ENCODE measurements around the gene HPS6. TPM values are rescaled to one million over a fixed set of nuclear protein-coding genes. Genes with fewer than 3 reads are reported as not detected.

The HPS6 gene
- total RNA-seq, 1 donor from 2014 or later = 24.1 TPM

DNA sequence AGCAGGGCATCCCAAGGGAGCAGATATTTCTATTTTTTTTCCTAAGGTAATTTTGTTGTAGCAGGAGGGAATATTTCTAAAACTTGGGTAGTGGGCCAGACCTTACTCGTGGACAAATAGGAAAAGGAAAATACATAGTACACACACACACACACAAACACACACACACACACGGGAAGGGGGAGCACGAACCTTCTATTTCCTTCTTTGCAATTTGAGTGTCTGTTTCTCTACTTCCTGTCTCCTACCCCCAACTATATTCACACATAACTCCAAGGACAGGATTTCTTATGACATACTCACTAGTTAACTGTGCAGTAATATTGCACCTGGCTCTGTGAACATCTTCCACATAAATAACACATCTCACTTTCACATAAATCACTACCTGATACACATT, 50.6 kb downstream of the HPS6 start:
- intact Hi-C loops (cut with micrococcal nuclease) = loop anchor here (1.0 to 5.0 kb wide), 6 partner anchors 37 to 467 kb away; partner anchors contain the start of genes ARMH3, HPS6, NOLC1 and SUFU

- intact Hi-C loops (cut with micrococcal nuclease) = loop anchor here (5.0 kb wide), 1 partner anchor 466 kb away; no protein-coding TSS in a partner anchor
Observed at GRCh38 chr10:102116656-102117055, 51.5 kb downstream of the HPS6 start.

Other genes with a start within 250 kb of the HPS6 start
- gene OGA, start 246.9 kb upstream of the HPS6 start, total RNA-seq = 151 TPM in 2 replicates
- 2.8 and 3.4 TPM in 2 replicates for gene KCNIP2, start 221.5 kb upstream of the HPS6 start, total RNA-seq
- 27.8 and 28.0 TPM in 2 replicates for gene ARMH3, start 9.2 kb upstream of the HPS6 start, total RNA-seq
- gene LDB1, start 55.0 kb downstream of the HPS6 start, total RNA-seq = 86.4 and 88.7 TPM in 2 replicates
- gene PPRC1, start 67.7 kb downstream of the HPS6 start, total RNA-seq = 61.4 and 68.0 TPM in 2 replicates
- gene NOLC1, start 87.0 kb downstream of the HPS6 start, total RNA-seq = 100 and 109 TPM in 2 replicates
- gene ELOVL3, start 160.9 kb downstream of the HPS6 start, total RNA-seq = not detected in 2 replicates
- gene PITX3, start 176.2 kb downstream of the HPS6 start, total RNA-seq = not detected in 2 replicates
- 56.4 and 57.0 TPM in 2 replicates for gene GBF1, start 180.2 kb downstream of the HPS6 start, total RNA-seq

Measured in T-helper 1 cell treated with Interleukin-12 subunit alpha and Interleukin-12 subunit beta and Interleukin-4 antibody, amounts not matched to agents 30 ng/mL and 1 ng/mL, for 36 hours (primary cell).